Psoas muscle (tissue), 8 donors: ENCODE data around the gene SMG7. TPM values are rescaled to one million over a fixed set of nuclear protein-coding genes. Genes with fewer than 3 reads are reported as not detected.

Source experiments
- ATAC-seq, 4 donors: fragments of 200-7000 bp; cut with Tn5 transposase; one replicate each; pipeline ENCODE4 v1.9.1; 2020; ENCODE audit warnings: moderate library complexity in 3 of 4, mild to moderate bottlenecking in 2 of 4
- DNase-seq, 2 donors: peaks; one replicate each; pipeline ENCODE4 v3.0.0-alpha.2; 2020
- H3K27ac ChIP-seq: fragments of 200-600 bp; one replicate; pipeline ENCODE4 v1.8.0; 2022
- H3K27me3 ChIP-seq, 3 donors: fragments of 200-600 bp in 1 of 3; one replicate each; pipeline versions ENCODE4 v1.6.1 to v1.8.0; 2013 to 2022; ENCODE audit warnings: low read length in 2 of 3, mild to moderate bottlenecking in 2 of 3, moderate library complexity in 1 of 3; ENCODE audit not compliant: insufficient read depth in 3 of 3
- H3K36me3 ChIP-seq, 2 donors: fragments of 200-600 bp in 1 of 2; one replicate each; pipeline versions ENCODE4 v1.6.1 to v1.8.0; 2013 to 2022; ENCODE audit warnings: low read depth in 1 of 2, mild to moderate bottlenecking in 1 of 2, moderate library complexity in 1 of 2; ENCODE audit not compliant: insufficient read depth in 1 of 2
- H3K4me1 ChIP-seq: fragments of 200-600 bp; one replicate; pipeline ENCODE4 v1.8.0; 2022
- H3K4me3 ChIP-seq: fragments of 200-600 bp; one replicate; pipeline ENCODE4 v1.8.0; 2022; ENCODE audit warnings: mild to moderate bottlenecking
- H3K9me3 ChIP-seq: fragments of 200-600 bp; one replicate; pipeline ENCODE4 v1.8.0; 2022
- CTCF ChIP-seq: fragments of 200-600 bp; IDR thresholded peaks from one replicate; pipeline ENCODE4 v1.8.0; 2022; ENCODE audit warnings: antibody characterized with exemption
- WGBS, 3 donors: extraction: QIAGEN DNeasy Blood & Tissue Kit; methylation state at CpG; one replicate each; pipeline versions ENCODE4 v1.1.6 to v1.1.7; 2013; 5-methylcytosine and 5-hydroxymethylcytosine counted together
- intact Hi-C, 2 donors: fragments of 100-400 bp; cut with DNase I; formaldehyde crosslinking; loops; one replicate each; pipeline versions ENCODE4 v1.11.0 to v1.14.2; 2022
- polyA plus RNA-seq, 3 donors: library from polyadenylated mRNA; stranded (reverse); fragments of 200-250 nt; gene quantifications; one replicate each; pipeline ENCODE4 v1.2.3, GENCODE V29; 2013
- total RNA-seq, 4 donors: library from RNA; stranded (reverse); fragmentation: NEBNext Ultra II Directional in 2 of 4; extraction: Animal tissue kit (Norgen Biotek cat#: 25700) in 2 of 4; gene quantifications; one replicate each; pipeline versions ENCODE4 v1.2.1 to v1.2.4, GENCODE V29; 2021 to 2023
- donor health status: healthy with polysubstance abuse.
- donor health status: DM: no; HTN: no; CAD: no; lungs with moderate emphysema.
- donor health status: Bipolar disorder and iron deficiency.
- donor health status: healthy.
- donor health status: DM: yes; HTN: yes; CAD: no.
- donor health status: DM: no; HTN: no; CAD: no.
- donor health status: DM: no; HTN: no; CAD: no.
- donor health status: DM: yes; HTN: yes; CAD: no.

The SMG7 gene
- total and polyA plus RNA-seq, 7 donors: 14.1 to 40.3 (median 26.4) TPM

- no peaks in the 10 kb centered on the region for H3K9me3 ChIP-seq
- DNase-seq (no peak), ATAC-seq (no peak)
- no peak for TF ChIP-seq CTCF
- H3K27me3 ChIP-seq: no peaks in the 10 kb centered on the region
- intact Hi-C loops: no loop called here
- no peak overlapping the region for H3K27ac ChIP-seq
- no peaks in the 10 kb centered on the region for H3K36me3 ChIP-seq
- no peak overlapping the region for H3K4me3 ChIP-seq
- no peaks in the 10 kb centered on the region for H3K4me1 ChIP-seq
- 96 to 100% (median 100%) methylated on average over 1 of the region's 1 CpG for WGBS, 3 donors
Measured at GRCh38 chr1:183602510-183602909, 130.2 kb downstream of the SMG7 start.

Other genes with a start within 250 kb of the SMG7 start
- gene NMNAT2, start 54.1 kb upstream of the SMG7 start, total RNA-seq: under 1 TPM; 0.30 to 0.61 (median 0.43) TPM
- under 1 TPM; 0.04 to 0.38 (median 0.13) TPM for gene NMNAT2, start 54.1 kb upstream of the SMG7 start, polyA plus RNA-seq
- gene NCF2, start 118.0 kb downstream of the SMG7 start, total RNA-seq: 1 to 10 TPM; 2.3 to 4.3 (median 3.0) TPM
- under 1 TPM; 0.51 to 0.83 (median 0.80) TPM for gene NCF2, start 118.0 kb downstream of the SMG7 start, polyA plus RNA-seq
- 10 to 100 TPM; 11.6 to 17.1 (median 12.7) TPM for gene ARPC5, start 163.3 kb downstream of the SMG7 start, total RNA-seq
- 10 to 100 TPM; 13.9 to 31.8 (median 16.4) TPM for gene ARPC5, start 163.3 kb downstream of the SMG7 start, polyA plus RNA-seq
- not detected for gene APOBEC4, start 180.8 kb downstream of the SMG7 start, total RNA-seq
- not detected for gene APOBEC4, start 180.8 kb downstream of the SMG7 start, polyA plus RNA-seq